Left ventricle myocardium superior (tissue), 1 donor: ENCODE measurements around the gene TLN1. TPM values are rescaled to one million over a fixed set of nuclear protein-coding genes. Genes with fewer than 3 reads are reported as not detected.

ENCODE experiments used
- ATAC-seq: fragments of 200-7000 bp; cut with Tn5 transposase; one replicate; pipeline ENCODE4 v1.9.1; 2020; ENCODE audit warnings: mild to moderate bottlenecking, moderate library complexity
- DNase-seq: peaks from one replicate; pipeline ENCODE4 v3.0.0-alpha.2; 2020
- intact Hi-C: fragments of 100-400 bp; cut with micrococcal nuclease; formaldehyde crosslinking; loops from one replicate; pipeline ENCODE4 v1.11.0; 2022
- total RNA-seq: library from RNA; stranded (reverse); fragmentation: NEBNext Ultra II Directional; extraction: Animal tissue kit (Norgen Biotek cat#: 25700); gene quantifications from one replicate; pipeline ENCODE4 v1.2.1, GENCODE V29; 2021
- donor health status: DM: no; HTN: yes; CAD: no; lungs with severe emphysema.

The TLN1 gene
- total RNA-seq, 1 donor from 2014 or later, result 243 TPM

DNA sequence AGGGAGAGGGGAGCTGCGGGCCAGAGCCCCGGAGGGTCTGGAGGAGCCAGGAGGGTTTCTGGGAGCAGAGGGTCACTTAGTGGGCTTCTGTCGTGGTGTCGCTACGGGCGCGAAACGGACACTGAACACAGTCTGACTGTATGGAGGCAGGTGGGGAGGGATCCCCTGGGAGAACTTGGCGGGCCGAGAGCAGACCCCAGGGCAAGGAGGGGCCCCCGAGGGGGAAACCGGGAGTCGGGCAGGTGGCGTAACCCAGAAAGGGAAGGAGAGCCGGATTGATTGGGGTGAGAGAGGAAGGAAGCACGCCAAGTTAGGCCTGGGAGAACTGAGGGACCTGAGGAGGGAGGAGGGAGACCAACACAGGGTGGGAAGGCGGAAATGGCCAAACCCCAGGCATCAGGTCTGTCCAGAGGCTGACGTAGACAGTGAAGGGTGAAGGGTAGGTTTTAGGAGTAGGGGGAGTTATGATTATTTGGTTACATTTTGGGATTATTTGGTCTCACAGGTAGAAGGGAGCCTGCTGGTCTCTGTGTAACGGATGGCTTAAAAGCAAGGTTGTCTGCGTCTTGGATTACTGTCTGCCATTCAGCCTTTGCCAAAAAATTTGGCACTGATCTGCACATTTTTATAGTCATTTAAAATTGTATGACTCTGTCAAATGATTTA lies 25.4 kb upstream of the TLN1 start:
- no peak for DNase-seq
- intact Hi-C loops, result no loop called here
- peak; percentile 69 for ATAC-seq

DNA sequence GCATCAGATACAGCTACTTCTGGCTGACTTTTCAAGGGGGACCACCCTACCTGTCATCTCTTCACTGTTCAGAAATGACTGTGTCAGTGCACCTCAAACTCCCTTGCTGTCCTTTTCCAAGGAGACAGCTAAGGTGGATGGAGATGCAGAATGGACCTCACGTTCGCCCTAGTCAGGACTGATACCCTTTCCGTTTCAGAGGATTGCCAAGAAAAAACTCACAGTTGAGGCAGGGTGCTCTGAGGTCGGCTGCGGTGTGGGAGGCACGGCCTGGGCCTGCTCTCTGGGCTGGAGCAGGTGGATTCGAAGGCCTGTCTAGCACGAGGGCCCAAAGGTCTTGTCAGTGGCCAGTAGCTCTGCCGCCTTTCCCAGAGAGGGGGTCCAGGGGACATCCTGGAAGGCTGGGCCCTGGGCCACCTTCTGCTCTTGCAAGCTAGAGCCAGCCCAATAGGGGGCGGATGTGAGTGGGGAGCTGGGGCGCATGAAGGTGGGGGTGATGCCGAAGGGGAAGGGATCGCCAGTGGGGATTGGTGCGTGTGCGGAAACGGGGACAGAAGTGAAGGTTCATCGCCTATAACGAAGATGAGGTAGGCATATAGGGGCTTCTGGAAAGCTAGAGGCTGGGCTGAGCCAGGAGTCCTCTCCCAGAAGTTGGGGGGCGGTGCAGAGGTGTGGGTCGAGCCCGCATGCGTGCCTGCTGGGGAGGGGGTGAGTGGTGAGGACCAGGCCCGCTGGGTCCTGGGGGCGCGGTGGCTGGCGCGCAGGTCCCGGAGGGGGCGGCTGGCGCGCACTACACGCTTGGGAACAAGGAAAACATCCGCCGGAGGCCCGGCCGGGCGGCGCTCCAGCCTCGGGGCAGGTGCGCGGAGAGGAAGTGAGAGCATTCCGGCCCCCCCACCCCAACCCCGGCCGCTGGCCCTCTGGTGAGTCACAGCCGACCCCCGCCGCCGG lies 24.6 kb upstream of the TLN1 start:
- peak; percentile 82 for DNase-seq
- intact Hi-C loops, result no loop called here
- ATAC-seq, result peak; percentile 78

DNA sequence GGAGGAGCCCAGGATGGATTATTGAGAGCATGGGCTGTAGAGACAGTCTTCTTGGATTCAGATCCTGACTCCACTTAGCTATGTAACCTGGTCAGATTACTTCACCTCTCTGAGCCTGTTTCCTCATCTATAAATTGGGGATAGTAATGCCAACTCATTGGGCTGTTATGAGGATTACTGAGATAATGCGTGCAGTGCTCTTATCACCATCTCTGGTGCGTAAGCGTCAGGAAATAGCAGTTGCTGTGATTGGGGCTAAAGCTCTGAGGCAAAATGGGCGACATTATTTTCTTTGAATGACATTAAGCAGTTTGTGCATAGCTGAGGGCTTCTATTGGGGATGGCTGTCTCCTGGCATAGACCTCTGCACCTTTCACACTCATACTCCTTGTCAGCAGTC lies 23.1 kb upstream of the TLN1 start:
- DNase-seq (no peak), ATAC-seq (no peak)
- intact Hi-C loops, result no loop called here

DNA sequence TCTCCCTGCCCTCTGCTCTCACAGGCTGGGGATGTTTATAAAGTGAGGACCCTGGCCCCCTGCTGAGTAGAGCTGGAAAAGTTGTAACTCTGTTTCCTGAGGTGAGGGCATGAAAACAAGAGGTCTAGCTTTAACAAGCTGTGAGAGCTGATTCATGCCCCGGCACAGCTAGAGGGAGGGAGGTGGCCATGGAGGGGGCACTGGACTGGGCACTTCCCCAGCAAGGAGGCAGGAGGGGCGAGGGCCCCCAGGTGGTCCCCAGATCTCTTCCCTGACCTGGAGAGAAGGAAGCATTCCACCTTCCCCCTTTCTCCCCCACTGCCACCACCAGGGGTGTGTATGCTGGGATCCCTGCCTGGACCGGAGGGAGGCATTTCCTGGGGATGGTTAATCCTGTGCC lies 22.3 kb upstream of the TLN1 start, which contains the start of gene MSMP:
MSMP (minus strand) TSS at position 13 of the 400 bp plus-strand sequence. CDS start 147 bp downstream, outside the sequence.
- DNase-seq (no peak), ATAC-seq (no peak)
- intact Hi-C loops, result no loop called here

DNA sequence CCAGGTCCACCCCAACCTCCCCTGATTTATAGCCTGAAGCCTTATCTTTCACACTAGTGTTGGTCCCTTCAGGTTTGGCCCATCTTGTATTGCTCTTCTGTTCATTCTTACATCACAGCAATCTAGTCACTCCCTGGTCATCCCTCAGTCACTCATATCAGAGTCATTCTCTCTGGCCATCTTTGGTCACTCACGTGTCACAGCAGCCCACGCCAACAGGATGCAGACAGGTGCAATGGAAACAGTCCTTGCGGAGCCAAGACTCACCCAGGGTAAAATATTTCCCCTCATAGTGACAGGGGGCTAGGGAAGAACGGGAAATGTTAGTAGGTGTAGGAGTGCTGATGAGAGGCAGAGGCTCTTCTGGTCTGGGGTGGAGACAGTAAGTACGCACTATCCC lies 21.5 kb upstream of the TLN1 start:
- no peak for DNase-seq
- ATAC-seq, result no peak
- intact Hi-C loops, result no loop called here

DNA sequence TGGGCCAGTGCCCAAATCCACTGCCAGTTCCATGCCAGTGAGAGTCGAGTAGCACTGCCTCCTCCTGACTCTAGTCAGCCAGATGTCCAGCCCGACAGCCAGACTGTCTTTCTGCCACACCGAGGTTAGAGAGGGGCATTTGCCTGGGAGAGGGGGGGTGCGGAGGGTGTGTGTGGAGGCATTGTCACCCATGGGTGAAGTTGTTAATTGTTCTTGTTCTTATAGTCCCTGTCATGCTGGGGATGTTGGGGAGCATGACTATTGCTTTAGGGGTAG lies 18.2 kb upstream of the TLN1 start:
- no peak for DNase-seq
- intact Hi-C loops, result no loop called here
- ATAC-seq, result no peak

DNA sequence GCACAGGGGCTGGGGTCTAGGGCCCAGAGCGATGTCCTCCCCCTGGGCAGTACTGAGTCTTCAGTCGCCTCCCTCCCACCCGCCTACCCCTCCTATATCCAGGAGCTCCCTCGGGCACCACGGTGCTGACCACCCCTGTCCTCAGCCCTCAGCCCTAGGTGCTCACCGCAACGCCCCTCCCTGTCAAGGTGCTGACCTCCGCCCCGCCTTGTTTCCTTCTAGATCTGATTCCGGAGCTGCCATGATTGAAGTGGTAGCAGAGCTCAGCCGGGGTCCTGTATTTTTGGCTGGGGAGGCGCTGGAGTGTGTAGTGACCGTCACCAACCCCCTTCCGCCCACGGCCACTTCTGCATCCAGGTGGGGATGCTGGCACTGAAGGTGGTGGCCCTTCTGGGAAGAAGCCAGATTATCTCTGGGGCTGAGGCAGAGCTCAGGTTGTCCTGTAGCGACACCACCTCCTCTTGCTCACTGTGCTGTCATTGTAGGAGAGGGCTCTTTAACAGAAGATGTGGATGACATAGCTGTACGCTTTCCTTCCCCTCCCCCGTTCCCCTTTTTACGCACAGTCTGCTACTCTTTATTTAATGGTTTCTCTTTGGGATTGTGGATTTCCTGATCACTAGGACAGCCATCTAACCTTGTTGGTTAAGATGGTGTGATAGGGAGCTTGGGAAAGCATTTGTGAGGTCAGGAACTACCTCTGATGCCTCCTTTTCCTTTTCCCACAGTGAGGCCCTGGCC lies 17.7 kb upstream of the TLN1 start:
- ATAC-seq (peak; percentile 29), DNase-seq (peak; percentile 55)
- intact Hi-C loops, result no loop called here

DNA sequence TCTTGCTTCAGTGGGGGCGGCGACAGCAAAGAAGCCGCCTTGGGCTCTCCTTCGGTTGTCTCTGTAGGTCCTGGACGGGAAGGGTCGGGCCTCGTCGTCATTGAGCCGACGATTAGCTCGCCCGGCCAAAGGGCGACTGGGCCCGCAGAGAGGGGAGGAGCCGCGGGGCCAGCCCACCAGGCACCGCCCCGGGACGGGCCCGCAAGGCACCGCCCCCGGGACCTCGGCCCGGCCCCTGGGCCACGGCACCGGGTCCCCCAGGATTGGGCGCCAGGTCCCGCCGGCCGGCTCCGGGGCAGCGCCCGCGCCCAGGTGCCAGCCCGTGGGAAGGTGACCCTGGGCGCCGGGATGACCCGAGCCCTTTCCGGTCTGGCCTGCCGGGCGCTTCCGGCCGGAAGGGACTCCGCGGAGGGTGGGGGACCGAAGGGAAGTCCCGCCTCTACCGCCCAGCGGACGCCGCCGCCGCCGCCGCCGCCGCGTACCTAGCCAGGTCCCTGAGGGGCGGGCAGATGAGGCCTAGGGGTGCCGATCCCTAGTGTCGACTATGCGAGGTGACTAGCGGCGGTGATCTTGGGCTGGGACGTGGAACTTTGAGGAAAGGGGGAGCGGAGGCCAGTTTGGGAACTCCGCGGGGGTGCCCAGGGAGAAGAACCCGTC lies 17.0 kb upstream of the TLN1 start, which contains the start of the genes GBA2 and RGP1:
GBA2 (minus strand) TSS at position 371 of the 657 bp plus-strand sequence. CDS start 524 bp downstream, outside the sequence.
RGP1 (plus strand) TSS at position 430 of the 657 bp plus-strand sequence. CDS start 469 bp downstream, outside the sequence.
- ATAC-seq, result peak; percentile 93
- intact Hi-C loops, result no loop called here

DNA sequence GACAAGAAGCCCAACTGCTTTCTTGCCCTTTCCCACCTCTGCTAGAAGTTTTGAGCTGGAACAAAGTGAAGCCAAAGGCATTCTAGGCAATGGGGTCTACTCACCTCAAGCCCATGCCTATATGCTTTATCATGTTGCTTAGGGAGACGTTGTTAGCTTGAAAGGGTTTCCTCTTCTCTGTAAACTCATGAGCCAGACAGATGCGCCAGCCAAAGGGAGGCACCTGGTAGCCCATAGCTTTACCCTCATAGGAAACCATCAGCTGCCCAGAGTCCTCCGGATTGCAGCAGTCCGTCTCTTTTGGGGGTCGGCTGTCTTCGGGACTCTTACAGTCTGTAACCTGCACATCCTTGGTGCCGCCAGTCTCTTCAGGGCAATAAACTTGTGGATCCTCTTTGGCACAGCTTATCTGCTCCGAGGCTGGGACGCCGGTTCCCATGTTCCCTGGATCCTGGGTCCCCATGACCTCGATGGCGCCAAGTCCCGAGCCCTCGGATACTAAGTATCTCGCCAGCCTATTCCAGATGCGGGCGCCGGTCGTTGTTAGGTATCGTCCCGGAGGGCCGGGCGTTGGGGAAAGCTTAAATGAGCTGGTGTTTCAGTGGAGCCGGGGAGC lies 16.4 kb upstream of the TLN1 start:
- intact Hi-C loops, result no loop called here
- ATAC-seq (peak; percentile 2), DNase-seq (no peak)

More for the DNA sequence above, 17.0 kb upstream of the TLN1 start, which contains the start of the genes GBA2 and RGP1:
- DNase-seq, result peak; percentile 92

DNA sequence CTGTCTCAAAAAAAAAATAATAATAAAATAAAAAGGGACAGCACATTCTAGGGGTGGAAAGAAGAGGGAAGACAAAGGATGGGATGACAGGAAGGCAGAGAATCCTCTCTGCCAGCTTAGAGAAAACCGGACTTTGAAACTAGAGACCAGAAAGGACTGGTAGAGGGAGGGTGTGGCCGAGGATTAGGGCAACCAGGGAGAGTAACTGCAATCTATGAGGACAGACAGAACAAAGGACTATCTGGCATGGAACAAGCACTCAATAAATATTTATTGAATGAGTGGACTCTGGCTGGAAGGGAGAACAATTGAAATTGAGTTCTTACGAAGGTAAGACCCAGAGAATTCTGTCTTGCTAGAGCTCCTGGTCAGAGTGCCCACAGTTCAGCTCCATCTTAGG lies 14.6 kb upstream of the TLN1 start:
- DNase-seq (no peak), ATAC-seq (no peak)
- intact Hi-C loops, result no loop called here

DNA sequence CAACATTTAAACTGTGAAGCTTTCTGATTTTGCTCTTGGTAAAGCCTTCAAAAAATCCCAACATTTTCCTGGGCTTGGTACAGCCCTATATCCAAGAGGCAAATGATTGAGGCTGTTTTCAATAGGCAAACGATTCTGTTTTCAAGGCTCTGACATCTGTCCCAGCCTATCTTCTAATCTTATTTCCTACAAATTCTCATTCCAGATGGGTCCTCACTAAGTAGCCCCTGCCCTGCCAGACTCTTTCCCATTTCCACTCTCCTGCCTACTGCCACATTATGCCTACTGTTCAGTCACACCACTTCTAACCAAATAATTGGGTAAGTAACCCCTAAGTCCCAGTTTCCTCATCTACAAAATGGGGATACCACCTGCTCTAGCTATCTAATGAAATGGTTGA lies 13.6 kb upstream of the TLN1 start:
- ATAC-seq (no peak), DNase-seq (no peak)
- intact Hi-C loops, result no loop called here

DNA sequence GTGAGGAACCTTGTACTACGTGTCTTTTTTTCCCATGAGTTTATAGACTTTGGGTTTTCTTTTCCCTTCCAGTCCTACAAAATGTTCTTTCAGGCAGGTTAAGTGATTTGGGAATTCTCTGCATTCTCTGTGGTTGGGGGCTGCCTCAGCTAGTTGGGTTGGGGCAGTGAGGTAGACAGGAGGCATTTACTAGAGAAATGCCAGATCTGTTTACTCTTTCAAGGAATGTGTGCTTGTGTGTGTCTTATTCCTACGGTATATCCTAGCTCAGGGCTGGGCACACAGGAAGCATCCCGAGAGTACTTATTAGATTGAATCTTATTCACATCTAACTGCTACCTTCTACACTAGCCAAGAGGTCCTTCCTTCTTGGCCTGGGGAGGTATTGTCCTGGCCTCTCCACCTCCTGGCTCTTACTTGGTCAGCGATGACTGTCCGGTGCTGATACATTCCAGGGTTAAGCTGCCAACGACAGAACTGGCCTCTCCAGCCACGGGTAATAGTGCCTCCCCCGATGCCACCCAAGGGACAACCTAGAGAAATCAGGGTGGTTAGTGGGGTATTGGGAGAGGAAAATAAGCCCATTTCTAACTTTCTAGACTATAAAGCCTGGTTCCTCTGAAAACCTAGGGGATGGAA lies 12.0 kb upstream of the TLN1 start:
- intact Hi-C loops, result no loop called here
- DNase-seq, result no peak
- ATAC-seq, result no peak

DNA sequence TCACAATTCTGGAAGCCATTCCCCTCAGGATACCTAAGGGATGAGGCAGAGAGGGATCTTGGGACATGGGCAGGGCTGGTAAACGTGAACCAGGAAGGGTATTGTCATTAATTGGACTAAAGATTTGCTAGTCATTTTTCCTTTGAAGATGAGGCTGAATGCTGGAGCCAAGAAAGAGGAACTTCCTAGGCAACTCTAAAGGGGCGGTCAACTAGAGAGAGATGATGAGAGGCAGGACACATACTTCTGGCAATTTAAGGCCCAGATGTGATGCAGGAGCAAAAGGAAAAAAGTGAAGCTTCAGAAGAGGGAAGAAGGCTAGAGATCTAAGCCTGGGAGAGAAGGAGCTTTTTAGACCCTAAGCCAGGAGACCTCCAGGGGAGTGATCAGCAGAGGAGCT lies 11.5 kb upstream of the TLN1 start:
- DNase-seq (no peak), ATAC-seq (no peak)
- intact Hi-C loops, result no loop called here

DNA sequence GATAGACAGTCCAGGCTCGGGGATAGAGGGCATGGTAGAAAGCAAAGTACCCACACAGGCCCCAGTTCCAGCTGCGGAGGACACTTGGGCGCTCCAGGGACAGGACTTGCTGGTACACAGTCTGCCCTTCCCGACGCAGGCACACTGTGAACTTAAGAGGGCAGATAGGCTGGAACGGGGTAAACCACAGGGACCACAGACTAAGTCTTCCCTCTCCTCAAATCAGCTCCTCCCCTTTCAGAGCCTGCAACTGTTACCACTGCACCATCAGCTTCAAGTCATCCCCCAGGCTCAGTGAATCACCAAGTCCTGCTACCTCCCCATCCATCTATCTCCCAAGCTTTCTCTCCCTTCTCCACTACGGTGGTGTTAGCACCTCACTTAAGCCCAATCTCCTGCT lies 9.7 kb upstream of the TLN1 start:
- intact Hi-C loops, result no loop called here
- DNase-seq, result no peak
- peak; percentile 5 for ATAC-seq

DNA sequence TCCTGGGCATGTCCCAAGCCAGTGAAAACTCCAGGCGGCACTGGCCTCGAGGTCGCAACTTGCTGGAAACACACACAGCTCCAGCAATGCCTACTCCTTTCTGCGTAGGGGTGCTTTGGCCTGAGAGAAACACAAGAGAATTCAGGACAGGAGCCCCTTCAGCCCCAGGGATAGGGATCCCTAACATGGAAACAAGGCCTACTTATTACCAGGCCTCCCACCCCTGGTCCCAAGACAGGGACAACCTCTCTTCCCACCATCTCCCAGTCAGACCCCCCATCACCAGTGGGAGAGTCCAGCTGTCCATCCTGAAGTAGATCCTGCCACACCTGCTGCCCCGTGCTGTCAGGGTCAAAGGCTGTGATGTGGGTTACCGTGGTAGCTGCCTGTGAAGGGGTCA lies 8.2 kb upstream of the TLN1 start:
- no peak for DNase-seq
- intact Hi-C loops, result no loop called here
- ATAC-seq, result no peak

DNA sequence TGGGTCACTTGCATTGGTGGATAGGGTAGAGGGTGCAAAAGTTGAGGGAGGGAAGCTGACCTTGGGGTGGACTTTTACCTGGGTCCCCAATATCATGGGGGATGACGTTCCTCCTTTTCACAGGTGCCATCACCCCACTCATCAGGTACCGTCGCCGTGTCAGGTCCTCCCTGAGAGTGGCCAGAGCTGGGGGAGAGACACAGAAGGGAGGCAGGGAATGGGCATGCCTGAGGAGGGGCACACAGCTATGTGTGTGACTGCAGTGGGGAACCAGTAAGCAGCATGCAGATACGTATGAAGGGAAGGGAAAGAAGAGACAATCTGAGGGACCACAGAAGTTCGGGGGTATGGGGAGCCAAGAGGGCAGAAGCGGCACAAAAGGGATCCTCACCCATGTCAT lies 6.9 kb upstream of the TLN1 start:
- intact Hi-C loops, result no loop called here
- DNase-seq, result no peak
- no peak for ATAC-seq

DNA sequence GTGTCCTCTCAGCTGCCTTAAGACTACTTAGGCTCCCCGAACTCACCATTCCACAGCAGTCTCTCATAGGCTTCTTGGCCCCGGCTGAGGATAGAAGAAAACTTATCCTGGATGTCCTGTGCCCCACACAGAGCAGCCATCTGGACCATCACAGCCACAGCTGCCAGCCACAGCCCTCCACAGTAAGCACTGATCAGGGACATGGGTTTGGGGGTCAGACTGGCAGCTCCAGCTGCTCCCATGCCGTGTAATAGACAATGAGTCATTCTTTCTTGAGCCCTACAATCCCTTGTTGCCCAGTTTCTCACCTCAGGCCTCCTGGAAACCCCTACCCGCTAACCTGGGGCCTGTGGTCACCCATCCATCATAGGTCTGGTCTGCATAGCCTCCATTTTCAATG lies 6.2 kb upstream of the TLN1 start:
- no peak for ATAC-seq

DNA sequence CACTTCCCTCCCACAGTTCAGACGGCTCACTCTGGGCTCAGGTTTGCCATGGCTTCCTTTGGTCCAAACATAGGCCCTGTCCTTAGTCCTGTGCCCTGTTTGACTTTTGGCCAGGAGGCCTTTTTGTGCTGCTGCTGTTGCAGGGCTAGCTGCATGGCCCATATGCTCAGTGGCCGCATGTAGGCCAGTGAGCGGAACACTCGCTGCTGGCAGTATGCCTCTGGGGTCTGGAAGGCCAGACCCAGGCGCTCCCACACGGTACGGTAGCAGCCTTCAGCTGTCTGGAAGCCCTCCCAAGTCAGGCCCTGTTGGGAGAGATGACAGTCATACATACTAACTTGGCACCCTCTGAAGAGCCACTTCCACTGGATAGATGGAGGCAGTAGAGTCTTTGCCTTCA lies 5.1 kb upstream of the TLN1 start:
- DNase-seq (no peak), ATAC-seq (no peak)
- intact Hi-C loops, result no loop called here

More for the DNA sequence above, 6.2 kb upstream of the TLN1 start:
- DNase-seq, result no peak
- intact Hi-C loops, result no loop called here
